NCI-H1417 (cell line): ENCODE data around the gene EIF3K.
A peak's percentile ranks its signal among the peaks of the same experiment; 100 is the strongest.

Source experiments
- DNase-seq, 3 experiments: peaks; one replicate each; lab custom pipeline; 2025; lab: John Stamatoyannopoulos, UW

The EIF3K gene

DNA sequence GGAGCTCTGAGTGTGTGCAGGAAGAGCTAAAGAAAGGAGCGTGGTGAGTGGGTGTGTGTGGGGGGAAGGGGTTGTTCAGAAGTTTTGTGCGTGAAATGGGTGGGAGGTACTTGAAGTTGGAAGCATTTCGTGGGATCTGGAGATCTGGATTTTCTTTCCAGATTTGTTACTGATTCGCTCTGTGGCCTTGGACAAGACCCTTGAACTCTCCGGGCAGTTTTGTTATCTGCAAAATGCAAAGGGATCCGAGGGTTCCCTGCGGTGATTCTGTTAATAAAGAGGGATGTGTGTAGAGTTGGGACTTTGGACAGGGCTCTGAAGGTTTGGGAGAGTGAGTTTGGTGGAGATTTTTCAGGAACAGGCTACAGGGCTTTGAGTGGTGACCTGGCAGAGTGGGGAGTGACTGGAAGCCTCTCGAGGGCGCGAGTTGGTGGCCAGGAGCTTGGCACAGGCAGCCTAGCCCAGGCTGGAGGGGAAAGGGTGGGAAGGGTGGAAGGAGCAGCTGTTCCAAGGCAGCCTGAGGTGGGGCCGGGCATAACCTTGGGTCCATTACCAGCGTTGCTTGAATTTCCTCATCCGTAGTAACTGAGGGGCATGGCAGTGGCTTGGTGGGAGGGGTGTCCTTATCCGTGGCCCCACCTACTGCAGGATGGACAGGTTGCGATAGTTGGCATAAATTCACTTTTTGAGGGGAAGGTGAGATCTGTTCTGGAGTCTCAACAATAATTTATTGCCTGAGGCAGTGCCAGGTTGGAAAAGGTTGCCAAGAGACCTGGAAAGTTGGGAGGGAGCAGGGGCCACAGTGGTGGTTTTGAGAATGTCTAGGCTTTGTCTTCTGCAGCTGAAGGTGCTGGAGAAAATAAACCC is 30.6 kb downstream of the EIF3K start:
- DNase-seq: peak in 1 of 3 experiments; percentile 14

DNA sequence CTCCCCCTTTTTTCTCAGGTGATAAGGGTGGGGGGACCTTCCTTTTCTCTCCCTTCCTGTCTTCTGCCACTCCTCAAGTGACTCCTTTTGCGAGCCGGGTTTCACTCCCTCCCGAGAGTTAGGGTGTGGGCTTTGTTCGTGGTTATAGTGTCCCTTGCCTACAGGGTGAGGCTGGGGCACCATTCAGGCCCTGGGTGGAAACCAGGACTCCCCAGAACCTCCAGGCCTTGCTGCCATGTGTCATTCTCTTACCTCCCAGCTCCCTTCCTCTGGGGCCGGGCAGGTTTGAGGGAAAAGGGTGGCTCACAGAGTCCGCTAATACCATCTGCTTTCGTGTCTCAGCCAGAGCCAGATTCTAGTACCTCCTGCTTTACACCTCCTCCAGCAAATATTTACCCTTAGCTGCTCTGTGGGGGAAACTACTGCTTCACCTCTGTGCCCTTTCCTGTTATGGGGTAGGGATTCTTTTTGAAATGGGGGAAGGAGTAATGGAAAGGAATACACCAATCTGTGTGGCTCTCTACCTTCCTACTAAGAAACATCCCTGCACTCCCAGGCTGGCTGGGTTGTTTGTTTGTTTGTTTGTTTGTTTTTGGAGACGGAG is 31.3 kb downstream of the EIF3K start:
- DNase-seq: no peak

DNA sequence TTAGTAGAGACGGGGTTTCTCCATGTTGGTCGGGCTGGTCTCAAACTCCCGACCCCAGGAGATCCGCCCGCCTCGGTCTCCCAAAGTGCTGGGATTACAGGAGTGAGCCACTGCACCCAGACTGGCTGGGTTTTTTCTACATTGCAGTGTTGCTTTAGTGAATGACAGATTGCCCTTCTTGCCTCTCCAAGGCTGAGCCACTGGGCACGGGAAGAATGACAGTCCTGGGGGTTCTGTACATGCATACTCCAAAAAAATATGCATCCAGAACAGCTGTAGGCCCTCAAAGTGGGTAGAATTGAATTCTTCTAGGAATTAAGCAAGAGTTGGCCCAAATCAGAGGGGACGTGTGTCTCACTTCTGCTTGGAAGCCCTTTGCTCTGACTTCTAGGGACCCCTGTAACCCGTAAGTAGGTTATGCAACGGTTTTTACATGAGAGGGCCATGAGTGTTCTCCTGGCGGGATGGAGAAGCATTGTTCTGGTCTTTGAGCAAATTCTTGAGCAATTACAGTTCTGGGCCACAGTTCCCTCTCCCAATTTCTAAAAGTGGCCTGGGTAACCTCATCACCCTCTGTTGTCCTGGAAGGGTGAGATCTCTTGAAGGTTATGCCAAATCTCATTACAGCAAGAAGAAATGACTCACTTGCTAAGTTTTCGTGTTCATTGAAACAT is 32.1 kb downstream of the EIF3K start:
- no peak for DNase-seq

DNA sequence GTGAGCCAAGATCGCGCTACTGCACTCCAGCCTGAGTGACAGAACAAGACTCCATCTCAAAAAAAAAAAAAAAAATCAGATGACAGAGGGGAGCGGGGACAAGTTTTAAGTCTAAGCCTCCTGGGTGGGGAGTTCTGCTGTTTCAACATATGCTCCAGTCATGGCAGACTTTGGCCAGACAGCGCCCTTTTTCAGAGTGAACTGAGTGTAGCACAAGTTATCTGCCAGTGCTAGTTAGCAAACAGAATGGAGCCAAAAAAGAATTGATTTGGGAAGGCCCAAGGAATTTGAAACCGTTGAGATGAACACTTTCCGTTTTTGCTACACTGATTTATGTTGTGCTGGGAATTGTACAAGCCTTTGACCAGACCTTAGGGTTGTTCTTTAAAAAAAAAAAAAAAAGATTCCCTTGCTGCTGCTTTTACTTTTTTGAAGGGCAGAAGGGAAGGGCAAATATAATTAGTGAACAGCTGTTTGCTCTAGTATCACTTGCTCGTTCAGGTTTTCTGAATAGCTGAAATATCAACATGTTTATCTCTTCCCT is 34.1 kb downstream of the EIF3K start:
- DNase-seq: peak in 2 of 3 experiments; percentile 4 to 60

DNA sequence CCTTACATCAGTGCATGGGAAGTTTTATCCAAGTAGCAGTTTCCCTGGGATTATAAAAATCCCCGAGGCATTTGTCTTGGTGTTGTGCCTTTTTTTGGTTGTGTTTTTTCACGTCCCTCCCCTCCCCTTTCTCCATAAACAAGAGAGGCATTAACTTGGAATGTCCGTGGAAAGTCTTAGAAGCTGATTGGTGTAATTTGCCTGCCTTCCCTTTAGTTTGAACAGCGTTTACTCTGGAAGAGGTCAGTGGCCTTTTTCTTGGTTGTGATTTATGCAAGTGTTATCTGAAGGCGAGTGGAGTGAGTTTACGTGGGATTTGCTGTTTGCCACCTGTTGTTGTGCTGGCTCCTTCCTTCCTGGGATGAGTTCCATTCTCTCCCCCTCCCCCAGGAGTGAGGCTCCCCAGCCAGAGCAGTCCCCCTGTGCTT is 35.7 kb downstream of the EIF3K start:
- no peak for DNase-seq

DNA sequence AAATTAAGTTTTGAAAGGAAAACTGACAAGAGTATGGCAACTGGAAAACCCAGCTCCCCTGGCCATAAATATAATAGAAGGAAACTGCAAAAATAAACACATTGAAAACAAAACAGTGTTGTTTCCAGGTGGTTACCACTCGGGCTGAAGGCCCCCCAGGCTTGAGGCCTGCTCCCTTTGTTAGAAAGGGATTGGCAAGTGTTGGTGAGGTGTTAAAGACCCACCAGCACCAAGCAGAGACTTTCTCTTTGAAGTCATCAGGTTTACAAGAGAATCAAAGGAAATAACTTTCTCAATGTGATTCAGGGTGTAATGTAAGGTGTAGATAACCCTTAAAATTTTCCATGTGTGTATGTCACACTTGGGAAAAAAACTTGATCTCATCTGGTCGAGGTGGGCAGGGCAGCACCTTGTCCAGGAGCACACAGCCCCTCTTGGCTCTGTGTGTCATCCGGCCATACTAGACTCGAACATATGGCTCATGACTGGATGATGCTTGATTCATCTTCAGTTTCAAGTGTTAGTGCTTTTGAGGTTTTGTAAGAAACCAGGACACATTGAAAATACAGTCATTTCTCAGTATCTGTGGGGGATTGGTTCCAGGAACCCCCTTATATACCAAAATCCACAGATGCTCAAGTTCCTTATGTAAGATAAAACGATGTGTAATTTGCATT is 36.3 kb downstream of the EIF3K start:
- DNase-seq: no peak

DNA sequence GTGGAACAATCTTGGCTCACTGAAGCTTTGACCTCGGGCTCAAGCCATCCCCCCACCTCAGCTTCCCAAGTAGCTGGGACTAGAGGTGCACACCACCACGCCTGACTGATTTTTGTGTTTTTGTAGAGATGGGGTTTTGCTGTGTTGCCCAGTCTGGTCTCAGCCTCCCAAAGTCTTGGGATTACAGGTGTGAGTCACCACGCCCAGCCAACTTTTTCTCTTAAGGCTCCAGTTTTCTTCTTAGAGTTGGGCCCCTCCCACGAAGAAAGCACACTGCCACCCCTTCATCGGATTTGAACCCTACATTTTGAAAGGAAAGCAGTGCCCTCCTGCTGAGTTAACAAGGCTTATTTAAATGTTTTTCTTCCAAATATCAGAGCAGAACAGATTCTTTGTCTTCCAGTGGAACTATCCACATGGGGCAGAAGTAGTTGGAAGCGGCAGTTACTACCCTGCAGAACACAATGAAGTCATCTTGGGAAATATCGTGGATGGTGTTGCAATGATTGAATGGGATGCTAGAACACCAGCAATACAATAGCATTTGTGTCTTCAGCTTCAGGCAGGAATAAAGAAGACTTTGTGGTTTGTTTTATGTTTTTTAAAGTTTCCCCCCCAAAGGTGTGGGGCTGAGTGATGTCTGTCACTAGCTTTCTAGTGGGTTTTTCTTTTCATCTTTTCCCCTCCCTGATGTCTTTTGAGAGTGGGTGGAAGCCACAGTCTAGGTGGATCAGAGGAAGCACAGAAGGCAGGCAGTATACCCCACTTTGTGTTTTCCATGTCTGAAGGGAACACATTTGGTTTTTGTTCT is 37.4 kb downstream of the EIF3K start:
- no peak for DNase-seq

DNA sequence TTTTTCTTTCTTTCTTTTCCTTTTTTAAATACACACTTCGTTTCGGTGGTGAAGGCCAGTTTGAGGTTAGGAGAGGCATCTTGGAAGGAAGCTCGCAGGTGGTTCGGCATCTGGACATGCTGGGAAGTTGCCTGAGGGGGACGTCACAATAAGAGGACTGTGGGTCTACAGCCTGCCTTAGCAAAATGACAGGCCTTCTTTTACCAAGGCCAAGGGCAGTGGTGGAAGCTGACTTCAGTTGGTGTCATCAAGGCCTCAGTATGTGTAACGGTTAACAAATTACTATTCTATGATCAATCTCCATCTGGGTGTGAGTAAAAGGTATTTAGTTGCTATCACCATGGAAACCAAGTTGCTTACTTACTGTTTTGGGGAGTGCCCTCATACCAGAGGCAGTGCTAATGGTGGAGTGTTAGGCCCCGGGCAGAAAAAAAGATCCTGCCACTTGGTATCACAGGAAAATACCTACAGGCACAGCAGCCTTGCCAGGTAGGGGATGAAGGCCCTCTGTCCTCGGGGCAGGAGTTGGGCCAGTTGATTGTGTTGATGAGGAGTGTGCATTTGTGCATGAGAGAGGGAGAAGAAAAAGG is 38.7 kb downstream of the EIF3K start:
- no peak for DNase-seq

DNA sequence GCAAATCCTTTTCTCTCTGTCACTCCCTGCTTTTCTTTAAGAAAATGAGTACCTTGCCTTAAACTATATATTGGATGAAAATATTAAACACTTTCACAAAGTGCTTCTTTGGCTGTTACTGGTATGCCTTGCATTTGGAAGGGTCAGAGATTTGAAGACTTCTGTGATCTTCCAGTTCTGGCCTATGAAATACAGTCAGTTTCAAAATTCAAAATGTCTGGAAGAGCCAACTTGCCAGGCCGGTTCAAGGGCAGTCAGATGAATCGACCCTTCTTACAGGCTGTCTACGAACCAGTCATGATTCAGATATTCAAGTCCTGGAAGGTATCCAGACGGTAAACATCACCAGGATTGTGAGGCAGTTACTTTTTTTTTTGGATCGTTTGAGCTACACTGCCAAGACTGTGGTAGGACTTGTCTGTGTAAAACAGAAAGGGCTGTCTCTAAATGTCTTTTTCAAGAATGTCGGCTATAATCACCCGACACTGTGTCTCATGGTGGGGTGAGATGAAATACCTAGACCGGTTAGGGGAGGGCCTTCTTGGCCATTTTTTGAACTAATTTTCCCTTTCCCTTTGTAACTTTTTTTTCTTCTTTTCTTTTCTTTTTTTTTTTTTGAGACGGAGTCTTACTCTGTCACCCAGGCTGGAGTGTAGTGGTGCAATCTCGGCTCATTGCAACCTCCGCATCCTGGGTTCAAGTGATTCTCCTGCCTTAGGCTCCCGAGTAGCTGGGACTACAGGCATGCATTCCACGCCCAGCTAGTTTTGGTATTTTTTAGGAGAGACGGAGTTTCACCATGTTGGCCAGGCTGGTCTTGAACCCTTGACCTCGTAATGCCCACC is 39.7 kb downstream of the EIF3K start:
- DNase-seq: peak in 1 of 3 experiments; percentile 22

DNA sequence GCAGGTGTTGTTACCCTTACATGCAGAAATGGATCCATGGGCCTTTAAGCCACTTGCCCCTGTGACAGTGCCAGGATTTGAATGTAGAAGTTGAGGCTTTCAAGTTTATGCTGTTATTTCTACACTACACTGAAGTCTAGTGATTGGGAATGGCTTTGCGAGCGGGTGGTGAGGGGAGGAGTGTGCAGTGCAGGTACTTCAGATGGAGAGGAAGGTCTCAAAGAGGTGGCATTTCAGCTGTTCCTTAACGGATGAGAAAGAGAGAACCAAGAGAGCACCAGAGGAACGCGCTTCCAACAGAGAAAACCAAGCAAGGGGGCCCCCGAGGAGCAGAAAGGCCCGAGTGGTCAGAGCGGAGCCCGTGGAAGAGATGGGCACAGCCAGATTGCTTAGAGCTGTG is 41.7 kb downstream of the EIF3K start:
- DNase-seq: no peak

DNA sequence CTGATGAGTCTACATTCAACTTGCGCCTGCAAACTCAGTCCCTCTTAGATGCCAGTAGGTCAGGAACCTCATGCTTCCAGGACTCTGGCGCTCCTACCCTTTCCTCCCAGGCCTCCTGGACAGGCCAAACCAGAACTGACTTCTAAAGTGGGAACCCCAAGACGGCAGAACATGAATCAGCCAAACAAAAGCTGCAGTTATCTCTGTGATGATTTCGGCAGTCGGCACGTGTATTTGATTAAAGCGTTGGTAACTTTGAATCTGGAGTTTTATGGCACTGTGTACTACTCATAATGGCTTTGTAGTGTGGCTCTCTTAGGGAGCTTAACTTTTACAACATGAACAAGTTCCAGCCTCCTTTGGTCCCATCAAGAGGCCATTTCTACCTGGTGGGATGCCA is 42.1 kb downstream of the EIF3K start:
- DNase-seq: no peak

DNA sequence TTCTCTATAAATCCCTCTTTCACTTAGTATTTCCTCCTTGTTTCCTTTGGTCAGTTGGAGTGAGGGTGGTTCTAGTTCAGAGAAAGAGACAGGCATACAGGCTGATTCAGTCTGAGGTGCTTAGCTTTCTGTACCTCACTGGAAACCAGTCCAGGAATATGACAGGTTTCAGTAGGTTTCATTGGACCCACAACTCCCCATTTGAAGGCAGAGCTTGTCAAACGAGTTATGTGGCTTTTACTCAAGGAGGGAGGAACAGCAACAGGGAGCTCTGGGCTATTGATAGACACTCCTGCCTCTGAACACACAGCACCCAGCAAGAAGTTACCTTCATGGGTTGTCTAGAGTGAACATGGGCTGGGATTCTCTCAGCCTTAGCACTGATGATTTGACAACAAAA is 43.0 kb downstream of the EIF3K start:
- peak in 2 of 3 experiments; percentile 18 to 67 for DNase-seq

DNA sequence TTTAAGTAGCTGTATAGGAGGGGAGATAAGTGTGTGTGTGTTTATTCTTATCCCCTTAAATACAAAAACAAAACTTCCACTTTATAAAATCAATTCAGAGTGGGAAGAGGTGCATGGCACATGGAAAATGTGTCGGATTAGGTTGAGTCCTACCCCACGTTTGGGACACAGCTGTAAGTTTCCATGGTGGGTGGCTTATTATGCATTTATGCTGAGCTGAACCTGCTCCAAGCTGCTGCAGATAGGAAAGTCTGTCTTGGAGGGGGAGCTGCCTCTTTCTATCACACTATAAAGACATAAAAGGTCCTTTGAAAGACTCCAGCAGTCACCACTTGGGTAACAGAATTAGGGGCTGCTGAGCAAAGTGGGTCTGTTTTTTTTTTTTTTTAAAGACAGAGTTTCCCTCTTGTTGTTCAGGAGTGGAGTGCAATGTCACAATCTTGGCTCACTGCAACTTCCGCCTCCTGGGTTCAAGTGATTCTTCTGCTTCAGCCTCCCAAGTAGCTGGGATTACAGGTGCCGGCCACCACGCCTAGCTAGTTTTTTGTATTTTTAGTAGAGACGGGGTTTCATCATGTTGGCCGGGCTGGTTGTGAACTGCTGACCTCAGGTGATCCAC is 43.7 kb downstream of the EIF3K start:
- no peak for DNase-seq

DNA sequence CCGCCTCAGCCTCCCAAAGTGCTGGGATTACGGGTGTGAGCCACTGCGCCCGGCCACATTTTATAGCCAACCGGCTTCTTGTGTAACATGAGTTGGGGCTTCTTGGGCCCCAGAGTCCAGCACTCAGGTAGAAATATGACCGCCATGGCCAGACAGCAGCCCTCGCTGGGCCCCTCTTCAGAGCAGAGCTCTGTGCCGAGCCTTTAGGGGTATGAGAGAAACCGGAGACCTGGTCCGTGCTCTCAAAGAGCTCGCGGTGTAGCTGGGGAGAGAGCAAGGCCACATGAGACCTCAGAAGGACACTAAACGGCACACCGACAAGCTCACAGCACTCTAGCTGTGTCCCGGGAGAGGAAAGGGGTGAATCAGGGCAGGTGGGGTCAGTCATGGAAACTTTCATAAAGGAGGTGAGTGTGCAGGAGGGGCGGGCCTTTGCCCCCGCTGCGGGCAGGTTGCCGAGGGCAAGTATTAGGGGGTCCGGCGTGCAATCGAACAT is 44.2 kb downstream of the EIF3K start:
- no peak for DNase-seq

DNA sequence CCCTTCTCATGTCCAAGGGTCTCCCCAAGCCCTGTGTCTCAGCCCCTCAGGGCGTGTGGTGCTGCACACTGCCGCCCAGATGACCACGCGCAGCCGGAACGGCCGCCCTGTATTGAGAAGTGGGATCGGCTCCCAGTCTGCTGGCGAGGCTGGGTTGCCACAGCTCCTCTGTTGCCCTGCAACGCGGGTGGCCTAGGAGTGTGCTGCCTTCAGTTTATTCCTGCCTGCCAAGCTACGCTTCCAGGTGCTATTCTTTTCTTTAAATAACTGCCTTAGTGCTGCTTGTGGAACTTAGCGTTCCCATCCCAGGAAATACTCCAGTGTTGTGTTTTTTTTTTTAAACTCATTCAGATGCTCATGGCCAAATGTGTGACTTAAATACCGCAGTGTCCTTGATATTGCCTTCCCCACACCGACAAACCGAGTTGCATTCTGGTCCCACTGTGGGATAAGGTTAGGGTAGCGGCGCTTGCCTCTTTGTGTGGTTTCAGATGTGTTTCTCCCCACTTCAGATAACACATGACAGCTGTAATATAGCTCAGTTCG is 45.0 kb downstream of the EIF3K start:
- DNase-seq: no peak

DNA sequence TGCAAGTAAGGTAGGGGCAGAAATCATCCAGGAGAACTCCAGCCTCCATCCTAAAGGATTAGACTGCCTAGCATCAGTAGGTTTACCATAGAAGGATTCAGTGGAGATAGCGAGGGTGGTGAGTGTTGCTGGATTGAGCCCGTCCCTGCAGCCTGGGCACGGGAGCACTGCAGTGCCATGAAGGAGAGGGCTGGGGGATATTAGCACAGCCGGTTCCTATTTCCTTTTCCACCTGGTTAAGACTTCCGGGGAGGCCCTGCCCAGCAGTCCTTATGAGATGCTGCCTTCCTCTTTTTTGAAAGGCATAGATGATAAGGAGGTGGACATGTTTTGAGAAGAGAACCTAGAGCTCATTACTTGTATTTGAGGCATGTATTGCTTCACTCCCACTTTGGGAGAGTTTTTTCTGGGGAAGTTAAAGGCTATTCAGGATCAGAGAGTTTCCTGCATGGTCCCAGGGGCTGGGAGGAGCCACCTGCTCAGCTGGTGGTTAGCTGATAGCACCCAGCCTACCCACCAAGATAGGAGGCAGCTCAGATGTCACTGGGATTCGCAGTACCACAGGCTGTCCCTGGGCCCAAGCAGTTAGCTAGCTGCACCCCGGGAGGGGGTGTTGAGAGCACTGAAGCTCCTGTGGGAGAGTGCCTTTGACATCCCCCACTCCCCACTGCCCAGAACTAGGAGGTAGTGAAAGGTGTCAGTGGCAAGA is 45.7 kb downstream of the EIF3K start:
- no peak for DNase-seq

DNA sequence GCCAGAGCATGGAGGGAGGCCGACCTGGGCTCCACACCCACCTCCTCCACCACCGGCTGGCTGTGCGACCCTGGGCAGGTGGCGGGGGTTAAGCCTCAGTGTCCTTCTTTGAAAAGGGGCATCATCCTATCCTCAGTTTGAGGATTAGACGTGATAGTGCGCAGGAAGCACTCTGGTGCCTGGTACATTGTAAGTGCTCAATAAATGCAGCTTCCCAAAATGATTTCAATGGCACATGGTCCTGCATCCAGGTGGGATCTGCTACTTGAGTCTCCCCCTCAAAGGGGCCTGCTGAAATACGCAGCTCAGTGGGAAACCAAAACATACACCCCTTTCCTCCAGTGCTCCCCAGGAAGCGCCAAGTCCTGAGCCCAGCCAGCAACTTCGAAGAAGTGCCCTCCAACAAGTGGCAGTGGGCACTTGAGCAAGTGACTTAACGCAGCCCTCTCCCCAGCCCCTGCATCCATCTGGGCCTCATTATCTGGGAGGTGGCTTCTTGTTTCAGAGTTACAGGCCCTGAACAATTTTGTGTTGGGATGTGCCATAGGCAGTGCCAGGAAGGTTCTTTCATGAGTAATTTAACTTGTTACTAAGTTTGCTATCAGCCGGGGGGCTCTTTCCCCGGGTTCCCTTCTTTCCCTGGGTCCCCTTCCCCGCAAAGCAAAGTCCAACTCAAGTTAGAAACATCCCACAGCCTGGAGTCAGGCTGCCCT is 46.4 kb downstream of the EIF3K start:
- no peak for DNase-seq
